ENCODE measurements around the gene COL6A2.
"Not testable (repeated sequence)": the region's sequence is repeated elsewhere in the genome, so short reads cannot be mapped to it uniquely, and the experiment has no call there.

Gene COL6A2

GRCh38 chr21:46093668-46094400 is 4.1 kb upstream of the COL6A2 start:
- no peak for DNase-seq

- DNase-seq: no peak
Measured at GRCh38 chr21:46094401-46095082, 3.4 kb upstream of the COL6A2 start.

GRCh38 chr21:46095083-46095719 is 2.7 kb upstream of the COL6A2 start:
- DNase-seq: no peak

- no peak for DNase-seq
Measured at GRCh38 chr21:46095814-46096595, 1.9 kb upstream of the COL6A2 start.

GRCh38 chr21:46096596-46097335 is 1.1 kb upstream of the COL6A2 start:
- DNase-seq: no peak

- no peak for DNase-seq
Measured at GRCh38 chr21:46098303-46099141, 610 bp downstream of the COL6A2 start.

- no peak for DNase-seq
Measured at GRCh38 chr21:46099476-46099875, 1.6 kb downstream of the COL6A2 start.

- DNase-seq: no peak
Measured at GRCh38 chr21:46100020-46100419, 2.1 kb downstream of the COL6A2 start.

- DNase-seq: no peak
Measured at GRCh38 chr21:46100426-46100825, 2.5 kb downstream of the COL6A2 start.

GRCh38 chr21:46100906-46101305 is 3.0 kb downstream of the COL6A2 start:
- no peak for DNase-seq

- no peak for DNase-seq
Measured at GRCh38 chr21:46104104-46104503, 6.2 kb downstream of the COL6A2 start.

- not testable (repeated sequence) for DNase-seq
Measured at GRCh38 chr21:46107376-46107775, 9.5 kb downstream of the COL6A2 start.

GRCh38 chr21:46108827-46109312 is 11.0 kb downstream of the COL6A2 start:
- DNase-seq: no peak

- no peak for DNase-seq
Measured at GRCh38 chr21:46109313-46110221, 11.7 kb downstream of the COL6A2 start.

GRCh38 chr21:46110499-46111192 is 12.7 kb downstream of the COL6A2 start:
- DNase-seq: peak in 3 of 51 donors; percentile 7 to 41 (median 18)

GRCh38 chr21:46111193-46111571 is 13.3 kb downstream of the COL6A2 start:
- no peak for DNase-seq

GRCh38 chr21:46111857-46112724 is 14.2 kb downstream of the COL6A2 start:
- no peak for DNase-seq

Measured in hypothalamus (tissue), 51 donors.